Stimulated activated CD8-positive, alpha-beta memory T cell treated with anti-CD3 and anti-CD28 coated beads, Interleukin-12 subunit alpha, Interleukin-12 subunit beta, amount 100 ng/mL, for 1 hour (primary cell): Measurements from ENCODE around the gene TOP2B.

ENCODE experiments used
- DNase-seq: peaks from one replicate; pipeline ENCODE4 v3.0.0-alpha.2; 2020; ENCODE audit warnings: low read depth

TOP2B gene, protein sequence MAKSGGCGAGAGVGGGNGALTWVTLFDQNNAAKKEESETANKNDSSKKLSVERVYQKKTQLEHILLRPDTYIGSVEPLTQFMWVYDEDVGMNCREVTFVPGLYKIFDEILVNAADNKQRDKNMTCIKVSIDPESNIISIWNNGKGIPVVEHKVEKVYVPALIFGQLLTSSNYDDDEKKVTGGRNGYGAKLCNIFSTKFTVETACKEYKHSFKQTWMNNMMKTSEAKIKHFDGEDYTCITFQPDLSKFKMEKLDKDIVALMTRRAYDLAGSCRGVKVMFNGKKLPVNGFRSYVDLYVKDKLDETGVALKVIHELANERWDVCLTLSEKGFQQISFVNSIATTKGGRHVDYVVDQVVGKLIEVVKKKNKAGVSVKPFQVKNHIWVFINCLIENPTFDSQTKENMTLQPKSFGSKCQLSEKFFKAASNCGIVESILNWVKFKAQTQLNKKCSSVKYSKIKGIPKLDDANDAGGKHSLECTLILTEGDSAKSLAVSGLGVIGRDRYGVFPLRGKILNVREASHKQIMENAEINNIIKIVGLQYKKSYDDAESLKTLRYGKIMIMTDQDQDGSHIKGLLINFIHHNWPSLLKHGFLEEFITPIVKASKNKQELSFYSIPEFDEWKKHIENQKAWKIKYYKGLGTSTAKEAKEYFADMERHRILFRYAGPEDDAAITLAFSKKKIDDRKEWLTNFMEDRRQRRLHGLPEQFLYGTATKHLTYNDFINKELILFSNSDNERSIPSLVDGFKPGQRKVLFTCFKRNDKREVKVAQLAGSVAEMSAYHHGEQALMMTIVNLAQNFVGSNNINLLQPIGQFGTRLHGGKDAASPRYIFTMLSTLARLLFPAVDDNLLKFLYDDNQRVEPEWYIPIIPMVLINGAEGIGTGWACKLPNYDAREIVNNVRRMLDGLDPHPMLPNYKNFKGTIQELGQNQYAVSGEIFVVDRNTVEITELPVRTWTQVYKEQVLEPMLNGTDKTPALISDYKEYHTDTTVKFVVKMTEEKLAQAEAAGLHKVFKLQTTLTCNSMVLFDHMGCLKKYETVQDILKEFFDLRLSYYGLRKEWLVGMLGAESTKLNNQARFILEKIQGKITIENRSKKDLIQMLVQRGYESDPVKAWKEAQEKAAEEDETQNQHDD (N-terminal part only)

DNA sequence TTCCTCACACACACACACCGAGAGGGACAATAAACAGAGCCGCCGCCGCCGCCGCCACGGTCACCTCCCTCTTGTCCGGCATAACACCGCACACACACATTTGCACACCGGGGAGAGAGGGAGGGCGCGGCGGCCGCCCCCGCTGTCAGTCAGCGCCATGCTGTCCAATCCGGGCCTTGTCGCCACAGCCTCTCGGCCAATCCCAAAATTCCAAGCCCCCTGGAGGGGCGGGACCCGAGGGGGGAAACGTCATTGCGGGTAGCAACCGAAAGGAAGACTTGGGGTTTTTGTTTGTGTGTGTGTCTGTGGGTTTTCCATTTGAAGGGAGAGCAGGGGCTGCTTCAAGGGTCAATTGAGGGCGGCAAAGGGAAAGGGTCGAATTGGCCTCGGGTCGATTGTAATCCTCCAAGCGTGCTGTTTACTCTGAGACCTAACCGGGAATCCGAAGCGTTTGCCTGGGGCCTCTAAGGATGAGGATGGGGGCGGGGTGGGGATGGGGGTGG, at the start of gene TOP2B:
TOP2B (minus strand) TSS at position 96 of the 503 bp plus-strand sequence. CDS start 610 bp downstream, outside the sequence.
- peak; percentile 91 for DNase-seq

DNA sequence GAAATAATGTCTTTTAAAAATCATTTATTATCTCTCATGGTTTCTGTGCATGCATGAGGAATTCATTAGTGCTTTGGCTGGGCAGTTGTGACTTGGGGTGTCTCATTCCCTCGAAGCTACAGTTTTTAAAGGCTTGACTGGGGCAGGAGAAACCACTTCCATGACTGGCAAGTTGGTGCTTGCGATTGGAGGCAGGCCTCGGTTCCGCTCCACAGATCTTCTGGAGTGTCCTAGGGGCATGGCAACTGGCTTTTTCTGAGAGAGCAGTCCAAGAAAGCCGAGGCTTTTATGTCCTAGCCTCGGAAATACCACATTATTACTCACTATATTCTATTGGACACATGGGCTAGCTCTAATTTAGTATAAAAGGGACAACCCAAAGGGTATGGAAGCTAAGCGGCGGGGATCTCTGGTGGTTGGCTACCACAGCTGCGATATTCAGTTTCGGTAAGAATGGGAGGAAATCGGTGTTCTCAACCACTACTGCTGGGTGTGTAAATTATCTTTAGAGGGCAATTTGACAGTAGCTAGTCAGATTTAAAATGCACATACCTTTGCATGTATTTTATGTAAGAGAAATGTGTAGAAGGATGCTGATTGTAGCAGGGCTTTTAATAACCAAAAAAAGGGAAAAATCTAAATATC, 48.8 kb upstream of the TOP2B start:
- no peak for DNase-seq

DNA sequence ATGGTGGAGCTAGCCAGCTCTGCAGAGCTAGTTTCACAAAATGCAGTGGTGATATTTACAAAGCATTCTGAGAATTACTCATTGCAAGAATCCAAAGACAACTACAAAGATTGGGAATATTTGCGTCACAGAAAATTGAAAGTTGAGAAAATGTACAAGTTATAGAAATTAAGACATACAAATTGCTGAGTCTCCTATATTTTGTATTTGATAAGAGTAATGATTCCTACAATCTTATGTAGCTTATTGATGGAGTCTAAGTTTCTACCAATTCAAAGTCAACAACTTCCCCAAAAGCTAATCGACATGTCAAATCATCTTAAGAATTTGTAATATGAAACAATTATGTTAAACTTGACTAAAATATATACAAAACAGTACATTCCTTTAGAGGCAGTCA, 46.4 kb upstream of the TOP2B start:
- DNase-seq = no peak

DNA sequence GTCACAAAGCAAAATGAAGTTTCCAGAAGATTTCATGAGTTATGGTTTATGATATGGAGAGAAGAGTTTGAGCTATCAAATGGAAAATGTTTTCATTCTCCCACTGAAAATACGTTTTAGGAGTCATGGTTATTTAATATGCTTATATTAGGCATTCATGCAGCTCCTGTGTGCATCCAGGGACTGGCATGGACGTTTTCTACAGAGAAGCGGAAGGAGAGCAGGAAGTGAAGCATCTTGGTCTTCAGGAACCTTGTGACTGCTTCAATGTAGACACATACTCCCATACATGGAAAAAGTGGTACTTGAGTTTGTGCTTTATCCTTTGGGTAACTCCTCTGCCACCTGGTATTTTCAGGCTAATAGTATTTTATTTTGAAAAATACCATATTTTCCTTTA, 43.3 kb upstream of the TOP2B start:
- no peak for DNase-seq

DNA sequence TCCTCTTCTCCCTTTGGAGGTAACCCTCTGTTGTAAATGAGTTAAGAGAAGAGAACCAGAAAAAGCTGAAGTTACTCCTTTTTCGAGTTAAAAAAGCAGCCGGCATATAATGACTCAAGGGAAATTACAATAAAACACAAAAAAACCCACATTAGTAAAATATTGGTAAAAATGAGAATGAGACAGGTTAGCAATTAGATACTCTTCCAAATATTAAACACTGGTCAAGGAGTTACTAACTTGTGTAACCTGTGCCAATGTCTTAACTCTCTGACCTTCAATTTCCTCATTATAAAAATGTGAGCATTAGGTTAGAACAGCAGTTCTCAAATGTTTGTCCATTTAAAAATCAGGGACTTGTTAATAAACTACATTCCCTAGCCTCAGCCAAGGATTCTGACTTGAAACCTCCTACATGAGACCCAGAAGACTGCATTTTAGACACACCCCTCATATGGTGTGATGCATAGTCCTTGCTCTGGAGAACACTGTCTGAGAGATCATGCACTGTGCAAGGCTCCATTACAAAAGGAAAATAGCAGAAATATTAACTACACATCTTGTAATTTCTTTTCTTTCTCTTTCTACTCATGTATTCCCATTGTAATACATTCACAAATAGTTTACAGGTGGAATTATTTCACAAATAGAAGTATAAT, 42.7 kb upstream of the TOP2B start:
- DNase-seq = no peak

DNA sequence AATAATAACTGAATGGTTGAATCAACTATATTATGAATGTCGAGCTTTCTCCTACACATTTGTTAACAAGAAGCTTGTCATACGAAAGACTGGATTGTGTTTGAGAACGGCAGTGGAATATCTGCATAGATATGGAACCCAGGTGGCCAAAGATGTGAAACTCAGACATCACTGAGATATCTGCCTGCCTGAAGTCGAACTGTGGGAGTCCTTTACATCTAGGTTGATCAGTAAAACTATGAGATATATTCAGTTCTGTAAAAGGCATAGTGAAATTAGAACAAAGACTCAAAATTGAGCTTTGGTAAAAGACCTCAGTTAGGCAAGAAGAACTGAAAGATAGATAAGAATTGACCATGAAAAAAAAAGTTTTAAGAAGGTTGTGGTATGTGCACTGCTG, 41.5 kb upstream of the TOP2B start:
- no peak for DNase-seq

DNA sequence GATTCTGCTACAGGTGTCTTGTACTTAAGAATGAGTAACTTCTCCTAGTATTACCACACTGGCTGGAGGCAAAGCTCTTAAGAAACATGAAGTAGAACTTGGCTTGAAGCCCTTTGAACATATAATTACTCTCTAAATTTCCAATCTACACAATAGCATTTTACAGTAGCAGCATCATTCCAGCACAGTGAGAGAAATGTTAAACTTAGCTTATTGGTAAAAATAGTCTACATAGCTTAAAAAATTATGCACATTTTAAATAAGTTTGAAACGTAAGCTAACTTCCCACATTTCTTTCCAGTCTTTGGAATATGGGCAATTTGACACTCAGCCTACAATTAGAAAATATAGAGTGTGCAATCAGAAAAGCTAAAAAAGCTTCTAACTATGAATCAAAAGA, 32.8 kb upstream of the TOP2B start:
- no peak for DNase-seq

DNA sequence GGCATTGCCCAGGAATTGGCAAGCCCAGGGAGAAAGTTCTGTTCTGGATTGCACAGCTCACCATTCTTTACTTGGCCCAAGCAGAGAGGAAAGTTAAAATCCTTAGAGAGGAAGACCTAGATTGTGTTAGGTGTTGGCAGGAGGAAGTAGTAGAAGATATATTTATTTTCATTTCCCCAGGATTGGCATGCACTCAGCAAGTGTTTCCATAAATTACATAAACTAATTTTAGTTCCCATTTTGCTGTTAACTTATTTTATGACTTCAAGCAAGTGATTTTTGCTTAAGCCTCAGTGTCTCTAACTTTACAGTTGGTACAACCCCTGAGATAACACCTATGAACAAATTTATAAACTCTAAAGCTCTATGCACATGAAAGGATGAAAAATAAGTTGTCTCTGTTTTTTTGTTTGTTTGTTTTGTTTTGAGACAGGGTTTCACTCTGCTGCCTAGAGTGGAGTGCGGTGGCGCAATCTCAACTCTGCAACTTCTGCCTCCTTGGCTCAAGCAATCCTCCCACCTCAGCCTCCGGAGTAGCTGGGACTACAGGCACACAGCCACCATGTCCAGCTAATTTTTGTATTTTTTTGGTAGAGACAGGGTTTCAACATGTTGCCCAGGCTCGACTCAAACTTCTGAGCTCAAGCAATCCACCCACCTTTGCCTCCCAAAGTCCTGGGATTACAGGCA, 31.2 kb upstream of the TOP2B start:
- no peak for DNase-seq

DNA sequence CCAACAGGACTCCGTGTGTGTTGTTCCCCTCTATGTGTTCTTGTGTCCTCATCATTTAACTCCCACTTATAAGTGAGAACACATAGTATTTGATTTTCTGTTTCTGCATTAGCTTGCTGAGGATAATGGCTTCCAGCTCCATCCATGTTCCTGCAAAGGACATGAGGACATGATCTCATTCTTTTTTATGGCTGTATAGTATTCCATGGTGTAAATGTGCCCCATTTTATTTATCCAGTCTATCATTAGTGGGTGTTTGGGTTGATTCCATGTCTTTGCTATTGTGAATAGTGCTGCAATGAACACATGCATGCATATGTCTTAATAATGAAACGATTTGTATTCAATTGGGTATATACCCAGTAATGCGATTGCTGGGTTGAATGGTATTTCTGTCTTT, 28.5 kb upstream of the TOP2B start:
- no peak for DNase-seq

DNA sequence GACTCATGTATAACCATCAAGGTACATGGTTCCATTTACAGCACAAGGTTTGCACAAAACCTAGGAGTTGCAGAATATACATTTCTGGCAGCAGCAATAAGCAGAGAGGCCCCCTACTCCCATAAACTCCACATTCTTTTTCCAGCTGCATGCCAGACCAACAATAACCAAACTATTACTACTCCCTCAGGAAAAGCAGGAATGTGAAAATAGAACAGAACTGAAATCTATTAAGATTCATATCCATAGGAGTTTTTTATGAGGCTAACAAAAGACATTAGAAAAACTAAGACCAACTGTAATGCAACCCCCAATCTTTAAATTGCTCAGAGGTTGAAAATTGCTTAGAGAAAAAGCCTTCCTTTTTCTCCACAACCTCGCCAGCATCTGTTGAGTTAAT, 27.6 kb upstream of the TOP2B start:
- no peak for DNase-seq

DNA sequence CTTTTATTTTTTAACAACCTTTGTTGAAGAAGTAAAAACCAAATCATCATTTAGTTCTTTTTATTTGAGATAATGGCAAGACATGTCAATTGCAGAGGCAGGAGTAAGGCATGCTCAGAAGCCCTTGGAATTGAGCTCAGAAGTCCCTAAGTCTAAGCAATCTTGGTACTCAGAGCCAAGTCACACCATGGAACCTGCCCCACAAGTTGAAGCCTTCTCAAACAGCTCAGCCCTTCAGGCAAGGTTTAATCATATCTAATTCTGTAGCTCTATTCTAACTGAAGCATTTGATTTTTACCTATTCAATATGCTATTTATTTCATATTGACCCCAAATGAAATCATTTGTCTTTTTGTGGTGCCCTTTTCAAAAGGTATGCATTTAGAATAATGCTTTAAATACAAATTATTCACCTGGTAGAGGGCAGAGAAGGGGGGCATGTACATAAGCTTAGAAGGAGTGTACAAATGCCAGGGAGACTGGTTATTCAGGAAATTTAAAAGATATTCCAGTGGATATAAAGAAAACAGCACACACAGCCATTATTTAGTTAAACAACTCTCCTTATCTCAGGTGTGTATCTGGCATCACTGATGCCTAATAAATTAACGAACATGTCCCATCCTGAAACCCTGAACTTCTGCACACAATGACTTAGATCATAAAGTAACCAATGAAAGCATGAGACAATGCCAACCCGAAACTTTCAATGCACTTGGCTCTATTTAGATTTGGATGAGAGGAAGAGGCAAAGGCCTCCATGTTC, 26.2 kb upstream of the TOP2B start:
- no peak for DNase-seq

DNA sequence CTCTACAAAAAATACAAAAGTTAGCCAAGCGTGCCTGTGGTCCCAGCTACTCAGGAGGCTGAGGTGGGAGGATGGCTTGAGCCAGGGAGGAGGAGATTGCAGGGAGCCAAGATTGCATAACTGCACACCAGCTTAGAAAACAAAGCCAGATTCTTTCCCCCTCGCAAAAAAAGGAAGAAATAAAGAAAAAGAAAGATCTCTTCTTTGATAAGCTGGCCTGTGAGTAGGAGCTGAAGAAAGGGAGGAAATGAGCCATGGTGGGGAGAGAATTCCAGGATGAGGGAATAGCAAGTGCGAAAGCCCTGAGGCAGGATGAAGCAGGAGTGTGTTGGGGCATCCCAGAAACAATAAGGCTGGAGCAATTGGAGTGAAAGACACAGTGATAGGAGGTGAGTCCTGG, 24.5 kb upstream of the TOP2B start:
- no peak for DNase-seq

DNA sequence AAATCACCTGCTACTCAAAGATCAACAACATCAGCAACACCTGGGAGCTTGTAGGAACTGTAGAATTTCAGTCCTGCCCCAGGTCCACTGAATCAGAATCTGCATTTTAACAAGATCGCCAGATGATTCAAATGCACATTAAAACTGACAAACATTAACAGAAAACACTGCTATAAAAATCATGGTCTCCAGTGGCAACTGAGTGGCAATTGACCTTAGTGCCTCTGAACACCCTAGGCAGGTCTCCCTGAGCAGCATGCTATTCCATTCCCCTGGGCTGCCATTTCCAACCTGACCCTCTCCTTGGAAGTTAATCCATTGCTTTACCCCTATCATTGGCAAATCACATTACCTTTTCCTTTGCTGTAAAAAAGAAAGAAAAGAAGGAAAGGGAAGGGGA, 23.0 kb upstream of the TOP2B start:
- DNase-seq = no peak

DNA sequence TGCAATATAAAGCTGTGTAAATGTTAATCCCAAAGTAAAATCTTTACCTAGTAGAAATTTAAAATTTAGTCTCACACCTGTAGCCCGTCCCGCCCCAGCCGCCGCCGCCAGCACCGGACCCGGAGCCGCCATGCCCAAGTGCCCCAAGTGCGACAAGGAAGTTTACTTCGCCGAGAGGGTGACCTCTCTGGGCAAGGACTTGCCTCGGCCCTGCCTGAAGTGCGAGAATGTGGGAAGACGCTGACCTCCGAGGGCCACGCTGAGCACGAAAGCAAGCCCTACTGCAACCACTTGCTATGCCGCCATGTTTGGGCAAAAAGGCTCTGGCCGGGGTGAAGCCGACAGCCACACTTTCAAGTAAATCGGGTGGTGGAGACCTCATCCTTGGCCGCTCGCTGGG, 22.1 kb upstream of the TOP2B start:
- no peak for DNase-seq

DNA sequence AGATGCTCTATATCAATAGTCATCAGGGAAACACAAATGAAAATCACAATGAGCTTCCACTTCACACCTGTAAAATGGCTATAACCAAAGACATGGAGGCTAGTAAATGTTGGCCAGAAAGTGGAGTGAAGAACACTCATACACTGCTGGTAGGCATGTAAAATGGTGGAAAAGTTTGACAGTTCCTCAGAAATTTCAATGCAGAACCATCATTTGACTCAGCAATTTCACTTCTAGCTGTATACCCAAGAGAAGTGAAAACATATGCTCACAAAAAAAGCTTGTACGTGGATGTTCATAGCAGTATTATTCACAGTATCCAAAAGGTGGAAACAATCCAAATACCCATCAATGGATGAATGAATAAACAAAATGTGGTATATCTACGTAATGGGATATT, 19.2 kb upstream of the TOP2B start:
- no peak for DNase-seq

DNA sequence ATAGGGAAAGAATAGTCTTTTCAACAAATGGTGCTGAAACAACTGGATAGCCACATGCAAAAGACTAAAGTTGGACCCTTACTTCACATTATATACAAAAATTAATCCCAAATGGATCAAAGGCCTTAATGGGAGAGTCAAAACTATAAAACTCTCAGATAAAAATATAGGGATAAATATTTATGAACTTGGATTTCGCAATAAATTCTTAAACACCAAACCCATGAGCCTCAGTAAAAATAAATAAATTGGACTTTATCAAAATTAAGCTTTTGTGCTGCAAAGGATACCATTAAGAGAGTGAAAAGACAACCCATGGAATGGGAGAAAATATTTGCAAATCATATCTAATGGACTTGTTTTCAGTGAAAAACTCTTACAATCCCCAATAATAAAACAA, 18.7 kb upstream of the TOP2B start:
- DNase-seq = no peak

DNA sequence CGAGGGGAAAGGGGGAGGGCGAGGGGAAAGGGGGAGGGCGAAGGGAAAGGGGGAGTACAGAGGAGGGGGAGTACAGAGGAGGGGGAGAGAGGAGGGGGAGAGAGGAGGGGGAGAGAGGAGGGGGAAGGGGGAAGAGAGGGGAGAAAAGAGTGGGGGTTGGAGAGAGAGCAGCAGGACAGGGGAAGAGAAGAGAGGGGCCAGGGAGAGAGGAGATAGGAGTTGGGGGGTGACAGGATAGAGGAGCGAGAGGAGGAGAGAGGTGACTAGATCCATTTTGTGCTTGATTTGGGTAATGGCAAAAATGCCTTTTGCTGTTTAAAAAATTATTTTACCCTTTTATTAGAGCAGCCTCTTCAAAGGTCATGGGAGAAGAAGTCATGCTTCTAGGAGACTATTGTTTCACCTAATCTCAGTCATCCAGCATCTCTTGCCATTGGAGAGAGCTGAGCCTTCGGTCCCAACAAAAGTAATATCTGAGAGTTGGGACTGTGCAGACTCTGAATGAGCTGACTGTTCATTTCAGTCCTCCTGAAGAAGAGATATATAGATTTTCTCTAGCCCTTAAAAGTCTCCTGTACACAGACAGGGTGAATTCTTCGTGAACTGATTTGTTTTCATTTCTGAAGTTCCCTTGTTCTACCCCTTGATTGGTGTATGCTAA, 15.1 kb upstream of the TOP2B start:
- DNase-seq = no peak

DNA sequence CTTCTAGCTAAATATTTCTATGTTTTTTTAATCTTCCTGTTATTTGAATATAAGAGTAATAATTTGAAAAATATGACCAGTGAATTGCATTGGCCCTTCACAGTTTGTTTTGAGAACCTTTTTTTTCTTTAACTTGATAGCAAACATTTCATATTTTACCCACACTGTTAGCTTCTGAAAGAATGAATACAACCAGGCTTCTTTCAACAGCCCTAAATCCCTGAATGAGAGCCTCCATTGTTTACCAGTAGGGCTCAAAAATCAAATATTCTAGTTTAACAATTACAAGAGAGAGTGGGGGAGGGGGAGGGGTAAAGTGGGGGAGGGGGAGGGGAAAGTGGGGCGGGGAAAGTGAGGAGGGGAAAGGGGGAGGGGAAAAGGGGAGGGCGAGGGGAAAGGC, 14.5 kb upstream of the TOP2B start:
- DNase-seq = no peak

DNA sequence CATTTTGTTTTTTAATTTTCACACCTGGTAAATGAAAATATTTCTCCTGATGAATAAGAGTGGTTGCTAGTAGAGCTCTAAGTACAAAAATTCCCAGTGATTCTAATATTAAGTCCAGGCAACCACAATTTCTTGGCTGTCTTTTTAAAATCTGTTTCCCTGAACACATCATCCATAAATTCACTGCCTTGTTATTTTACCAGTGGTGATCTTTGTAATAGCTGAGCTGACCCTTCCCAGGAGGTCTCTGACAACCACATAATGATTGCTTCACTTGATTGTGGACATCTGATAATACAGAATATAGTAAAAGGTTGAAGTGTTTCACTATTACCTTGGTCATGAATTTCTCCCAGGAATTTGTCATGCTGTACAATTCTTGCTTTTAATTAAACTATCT, 13.9 kb upstream of the TOP2B start:
- DNase-seq = no peak

DNA sequence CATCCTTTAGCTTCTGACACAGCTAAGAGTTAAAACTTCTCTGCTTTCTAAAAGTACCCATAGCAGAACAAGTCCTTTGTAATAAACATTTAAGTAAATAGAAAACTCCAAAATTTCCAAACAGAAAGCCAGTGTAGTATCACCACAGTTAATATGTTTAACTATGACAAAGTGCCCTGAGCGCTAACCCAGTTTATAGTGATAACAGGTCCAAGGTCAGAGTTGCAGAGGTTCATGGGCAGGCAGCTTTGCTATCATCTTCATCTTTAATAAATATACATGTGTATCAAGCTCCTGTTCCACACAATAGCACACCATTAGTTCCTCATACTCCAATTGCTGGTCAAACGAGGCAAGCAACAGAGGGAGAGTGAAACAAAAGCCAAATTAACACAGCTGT, 12.4 kb upstream of the TOP2B start:
- no peak for DNase-seq
